BE2C (cell line): ENCODE measurements around the gene PDGFC.

ENCODE experiments used
- DNase-seq: peaks from one replicate; pipeline ENCODE4 v3.0.0-alpha.2; 2020
- H3K27me3 ChIP-seq: fragments of 250-450 bp; sonication (Bioruptor Pico); 2 replicates; pipeline ENCODE4 v1.5.1; 2020; ENCODE audit warnings: mild to moderate bottlenecking
- H3K36me3 ChIP-seq: fragments of 250-450 bp; sonication (Bioruptor Pico); 2 replicates; pipeline ENCODE4 v1.5.1; 2020; ENCODE audit warnings: mild to moderate bottlenecking
- H3K4me1 ChIP-seq: fragments of 250-450 bp; sonication (Bioruptor Pico); 2 replicates; pipeline ENCODE4 v1.5.1; 2020
- H3K4me3 ChIP-seq: 2 replicates; pipeline ENCODE4 v1.5.1; 2011; ENCODE audit warnings: low read depth, low read length
- H3K9me3 ChIP-seq: fragments of 250-450 bp; sonication (Bioruptor Pico); 2 replicates; pipeline ENCODE4 v1.5.1; 2020
- CTCF ChIP-seq: IDR thresholded peaks from 2 replicates; pipeline ENCODE4 v1.5.1; 2012; ENCODE audit warnings: mild to moderate bottlenecking, low read depth, low read length

PDGFC gene

DNA sequence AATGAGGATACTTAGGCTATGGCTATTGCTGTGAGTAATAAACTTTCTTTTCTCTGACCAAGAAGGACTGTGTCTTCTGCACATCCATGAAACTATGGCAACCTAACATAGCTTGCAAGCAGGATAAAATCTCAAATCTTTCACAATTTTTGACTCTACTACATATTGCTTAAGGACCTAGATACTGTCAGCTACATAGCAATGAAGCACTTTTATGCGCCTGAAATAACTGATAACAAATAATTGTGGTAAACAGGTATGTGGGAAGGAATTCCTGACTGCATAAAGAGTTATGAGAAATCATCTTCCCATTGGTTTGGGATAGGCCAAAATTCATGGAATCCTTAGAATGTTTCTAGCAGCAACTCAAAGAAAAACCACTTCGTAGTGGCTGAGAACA, 41.2 kb upstream of the PDGFC start:
- H3K4me1 ChIP-seq = no peaks in the 10 kb centered on the region
- DNase-seq = no peak
- TF ChIP-seq CTCF = no peak
- H3K27me3 ChIP-seq = no peaks in the 10 kb centered on the region
- no peak overlapping the region for H3K4me3 ChIP-seq
- no peaks in the 10 kb centered on the region for H3K36me3 ChIP-seq
- no peaks in the 10 kb centered on the region for H3K9me3 ChIP-seq

DNA sequence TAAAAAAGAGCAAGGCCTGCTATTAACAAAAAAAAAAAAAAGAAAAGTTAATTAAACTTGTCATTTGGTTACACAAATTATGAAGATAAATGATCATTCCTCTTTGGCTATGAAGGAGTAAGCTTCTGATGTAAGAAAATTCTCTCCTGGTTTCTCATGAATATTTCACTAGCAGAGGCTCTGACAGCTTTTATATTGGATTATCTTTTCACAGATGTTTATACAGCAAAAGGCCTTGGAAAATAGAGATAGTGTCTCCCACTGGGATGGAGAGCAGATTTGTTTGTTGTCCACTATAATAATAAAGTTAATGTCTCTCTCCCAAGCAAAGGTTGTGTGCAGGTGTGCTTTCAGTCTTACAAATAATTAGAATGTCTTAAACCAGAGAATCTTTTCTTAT, 40.7 kb upstream of the PDGFC start:
- no peak for TF ChIP-seq CTCF
- H3K27me3 ChIP-seq = no peaks in the 10 kb centered on the region
- no peak for DNase-seq
- no peak overlapping the region for H3K4me3 ChIP-seq
- no peaks in the 10 kb centered on the region for H3K4me1 ChIP-seq
- H3K9me3 ChIP-seq = no peaks in the 10 kb centered on the region
- H3K36me3 ChIP-seq = no peaks in the 10 kb centered on the region

GRCh38 chr4:157010630-157011029, 39.0 kb upstream of the PDGFC start:
- Histone ChIP-seq H3K9me3 (no peaks in the 10 kb centered on the region), H3K27me3 (no peaks in the 10 kb centered on the region), H3K4me3 (no peak overlapping the region), H3K36me3 (no peaks in the 10 kb centered on the region), H3K4me1 (no peaks in the 10 kb centered on the region)
- DNase-seq = no peak
- no peak for TF ChIP-seq CTCF

DNA sequence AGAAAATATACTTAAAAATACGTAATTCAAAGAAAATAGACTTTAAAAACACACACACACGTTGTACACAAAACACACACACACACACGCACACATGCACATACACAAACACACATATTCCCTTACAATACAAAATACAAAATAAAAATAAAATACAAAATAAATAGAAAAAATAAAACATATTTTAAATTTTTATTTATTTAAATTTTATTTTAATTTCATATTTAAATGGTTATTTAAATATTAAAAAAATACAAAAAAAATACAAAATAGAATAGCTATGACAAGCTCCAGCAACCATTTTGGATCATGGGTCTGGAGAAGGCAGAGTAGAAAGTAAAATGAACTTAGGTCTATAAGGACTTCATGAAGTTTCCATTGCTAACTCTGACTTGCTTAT, 34.2 kb upstream of the PDGFC start:
- no peaks in the 10 kb centered on the region for H3K9me3 ChIP-seq
- H3K4me1 ChIP-seq = no peaks in the 10 kb centered on the region
- TF ChIP-seq CTCF = no peak
- no peaks in the 10 kb centered on the region for H3K27me3 ChIP-seq
- H3K4me3 ChIP-seq = no peak overlapping the region
- no peak for DNase-seq
- no peaks in the 10 kb centered on the region for H3K36me3 ChIP-seq

DNA sequence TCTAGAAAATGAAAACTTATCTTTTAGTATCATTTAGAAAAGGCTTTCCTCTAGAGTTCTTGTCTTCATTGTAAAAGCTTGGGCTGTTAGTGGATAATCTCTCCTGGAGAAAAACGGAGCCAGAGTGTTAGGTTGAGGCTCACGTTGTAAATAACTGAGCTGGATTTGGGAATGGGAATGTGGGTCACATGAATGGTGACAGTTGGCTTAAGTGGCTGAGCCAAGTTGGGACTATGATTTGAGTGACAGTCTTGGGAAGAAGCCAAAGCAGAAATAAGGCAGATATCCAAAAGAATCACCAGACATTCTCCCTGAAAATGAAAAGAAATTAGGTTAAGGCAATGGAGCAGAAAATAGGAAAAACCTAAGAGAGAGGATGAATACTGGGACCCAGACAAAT, 33.6 kb upstream of the PDGFC start:
- H3K4me3 ChIP-seq = no peak overlapping the region
- no peaks in the 10 kb centered on the region for H3K4me1 ChIP-seq
- H3K36me3 ChIP-seq = no peaks in the 10 kb centered on the region
- no peaks in the 10 kb centered on the region for H3K27me3 ChIP-seq
- H3K9me3 ChIP-seq = no peaks in the 10 kb centered on the region
- no peak for TF ChIP-seq CTCF
- no peak for DNase-seq

GRCh38 chr4:157004279-157005161, 32.9 kb upstream of the PDGFC start:
- no peak for TF ChIP-seq CTCF
- no peaks in the 10 kb centered on the region for H3K4me1 ChIP-seq
- H3K9me3 ChIP-seq = no peaks in the 10 kb centered on the region
- H3K4me3 ChIP-seq = no peak overlapping the region
- DNase-seq = no peak
- no peaks in the 10 kb centered on the region for H3K27me3 ChIP-seq
- H3K36me3 ChIP-seq = no peaks in the 10 kb centered on the region
